Measurements from ENCODE around the gene WARS2.

WARS2 gene

DNA sequence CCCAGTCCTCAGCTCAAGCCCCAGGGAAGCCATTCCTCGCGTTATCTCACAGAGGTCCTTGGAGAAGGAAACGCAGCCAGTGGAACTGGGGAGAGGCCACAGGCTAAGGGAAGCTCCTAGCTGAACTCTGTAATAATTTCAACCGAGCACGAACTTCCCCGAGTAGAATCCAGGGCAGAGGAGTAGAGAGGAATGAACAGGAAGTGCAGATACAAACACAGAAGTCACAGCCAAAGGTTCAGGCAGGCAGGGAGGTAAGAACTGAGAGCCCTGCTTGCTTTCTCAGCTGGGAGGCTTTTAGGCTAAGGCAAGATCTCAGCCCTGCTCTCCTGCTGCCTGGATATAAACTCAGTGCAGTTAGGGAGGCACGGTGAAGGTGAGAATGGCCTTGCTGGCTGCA, 23.7 kb downstream of the WARS2 start:
- Histone ChIP-seq H3K27me3 (replicated peaks) (no peaks in the 10 kb centered on the region), H3K4me3 (ENCODE audit: low read depth, low read length) (no peak overlapping the region), H3K36me3 (replicated peaks) (no peaks in the 10 kb centered on the region), H3K27ac (no peak overlapping the region)
- DNase-seq, result no peak
- TF ChIP-seq CTCF (IDR thresholded peaks at IDR 0.05; ENCODE audit: low read depth, low read length, missing control alignments), result no peak
- in situ Hi-C loops (cut with HindIII; ENCODE audit: low pct_ligation_motif_present, low sequenced_read_pairs), result no loop called here

GRCh38 chr1:119115736-119116135, 24.7 kb downstream of the WARS2 start:
- H3K36me3 ChIP-seq (replicated peaks), result no peaks in the 10 kb centered on the region
- TF ChIP-seq CTCF (IDR thresholded peaks at IDR 0.05; ENCODE audit: low read depth, low read length, missing control alignments), result no peak
- no peak overlapping the region for H3K27ac ChIP-seq
- in situ Hi-C loops (cut with HindIII; ENCODE audit: low pct_ligation_motif_present, low sequenced_read_pairs), result no loop called here
- no peaks in the 10 kb centered on the region for H3K27me3 ChIP-seq (replicated peaks)
- DNase-seq, result no peak
- H3K4me3 ChIP-seq (ENCODE audit: low read depth, low read length), result no peak overlapping the region

DNA sequence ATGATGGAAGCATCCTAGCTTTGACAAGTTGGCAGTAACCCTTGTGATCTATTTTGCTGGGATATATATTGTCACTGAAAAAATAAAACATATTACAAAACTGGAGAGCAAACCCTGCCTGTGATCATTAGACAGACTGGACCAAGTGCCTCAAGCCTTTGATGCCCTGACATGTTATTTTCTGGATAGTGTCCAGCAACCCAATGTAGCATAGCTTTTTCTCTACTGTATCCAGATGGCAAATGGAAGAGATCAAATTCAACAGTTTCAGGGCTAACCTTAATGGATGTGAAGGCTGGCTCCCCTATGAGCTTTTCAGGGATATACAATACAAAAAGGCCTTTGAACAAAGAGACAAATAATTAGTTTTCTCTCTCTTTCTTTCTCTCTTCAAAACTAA, 25.1 kb downstream of the WARS2 start:
- no peak for TF ChIP-seq CTCF (IDR thresholded peaks at IDR 0.05; ENCODE audit: low read depth, low read length, missing control alignments)
- H3K27me3 ChIP-seq (replicated peaks), result no peaks in the 10 kb centered on the region
- no peak overlapping the region for H3K27ac ChIP-seq
- H3K4me3 ChIP-seq (ENCODE audit: low read depth, low read length), result no peak overlapping the region
- DNase-seq, result no peak
- in situ Hi-C loops (cut with HindIII; ENCODE audit: low pct_ligation_motif_present, low sequenced_read_pairs), result no loop called here
- H3K36me3 ChIP-seq (replicated peaks), result no peaks in the 10 kb centered on the region

DNA sequence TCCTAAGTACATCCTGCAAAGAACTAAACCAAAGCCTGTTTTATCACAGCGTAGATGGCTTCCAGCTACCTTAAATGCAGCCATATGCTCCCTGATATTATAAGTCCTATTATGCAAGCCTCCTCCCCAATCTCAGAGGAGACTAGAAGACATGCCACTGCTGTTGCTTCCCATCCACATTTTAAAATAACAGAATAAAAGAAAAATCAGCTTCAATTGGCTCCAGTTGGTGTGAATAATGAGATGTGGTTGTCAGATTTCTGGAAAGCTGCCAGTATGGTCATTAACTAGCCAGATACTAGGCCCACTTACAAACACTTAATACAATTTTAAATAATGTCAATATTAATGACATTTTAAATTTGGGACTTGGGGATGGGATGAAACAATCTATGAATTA, 25.7 kb downstream of the WARS2 start:
- DNase-seq, result no peak
- no peak for TF ChIP-seq CTCF (IDR thresholded peaks at IDR 0.05; ENCODE audit: low read depth, low read length, missing control alignments)
- Histone ChIP-seq H3K27me3 (replicated peaks) (no peaks in the 10 kb centered on the region), H3K27ac (no peak overlapping the region), H3K4me3 (ENCODE audit: low read depth, low read length) (no peak overlapping the region), H3K36me3 (replicated peaks) (no peaks in the 10 kb centered on the region)
- in situ Hi-C loops (cut with HindIII; ENCODE audit: low pct_ligation_motif_present, low sequenced_read_pairs), result no loop called here

- in situ Hi-C loops (cut with HindIII; ENCODE audit: low pct_ligation_motif_present, low sequenced_read_pairs), result no loop called here
- Histone ChIP-seq H3K36me3 (replicated peaks) (no peaks in the 10 kb centered on the region), H3K27ac (no peak overlapping the region), H3K4me3 (ENCODE audit: low read depth, low read length) (no peak overlapping the region), H3K27me3 (replicated peaks) (no peaks in the 10 kb centered on the region)
- no peak for TF ChIP-seq CTCF (IDR thresholded peaks at IDR 0.05; ENCODE audit: low read depth, low read length, missing control alignments)
- no peak for DNase-seq
Measured at GRCh38 chr1:119112791-119113190, 27.7 kb downstream of the WARS2 start.

DNA sequence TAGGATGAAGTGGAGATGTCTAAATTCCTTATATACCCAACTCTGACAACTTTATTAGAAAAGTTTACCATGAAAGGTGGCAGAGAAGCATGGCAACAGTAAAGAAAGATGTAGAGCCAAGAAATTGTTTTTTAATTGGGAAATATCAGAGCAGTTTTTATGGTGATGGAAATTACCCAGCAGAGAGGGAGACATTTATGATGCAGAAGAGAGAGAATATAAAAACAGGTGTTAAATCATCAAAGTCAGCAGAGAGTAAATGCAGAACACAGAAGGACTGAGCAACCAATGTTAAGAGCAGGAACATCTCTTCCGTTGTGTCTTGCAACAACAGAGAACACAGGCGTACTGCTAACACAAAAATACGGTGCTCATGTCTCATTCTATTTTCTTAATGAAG, 28.2 kb downstream of the WARS2 start:
- in situ Hi-C loops (cut with HindIII; ENCODE audit: low pct_ligation_motif_present, low sequenced_read_pairs), result no loop called here
- TF ChIP-seq CTCF (IDR thresholded peaks at IDR 0.05; ENCODE audit: low read depth, low read length, missing control alignments), result no peak
- Histone ChIP-seq H3K27ac (no peak overlapping the region), H3K27me3 (replicated peaks) (no peaks in the 10 kb centered on the region), H3K36me3 (replicated peaks) (no peaks in the 10 kb centered on the region), H3K4me3 (ENCODE audit: low read depth, low read length) (no peak overlapping the region)
- no peak for DNase-seq
